Prostate gland (tissue), 2 donors: ENCODE results near the gene WNT5A.

ENCODE experiments used
- CTCF ChIP-seq, 4 experiments: fragments of 200-600 bp in 2 of 4; fragments of 450-650 bp in 2 of 4; sonication (generic) in 2 of 4; IDR thresholded peaks; 1 replicate in 3 of 4; 2 replicates in 1 of 4; pipeline ENCODE4 v1.5.1; 2016 to 2019; ENCODE audit warnings: antibody characterized with exemption in 4 of 4, mild to moderate bottlenecking in 2 of 4, moderate library complexity in 2 of 4
- POLR2A ChIP-seq: fragments of 450-650 bp; IDR thresholded peaks from one replicate; pipeline ENCODE4 v1.6.1; 2016; ENCODE audit warnings: antibody characterized with exemption, mild to moderate bottlenecking

DNA sequence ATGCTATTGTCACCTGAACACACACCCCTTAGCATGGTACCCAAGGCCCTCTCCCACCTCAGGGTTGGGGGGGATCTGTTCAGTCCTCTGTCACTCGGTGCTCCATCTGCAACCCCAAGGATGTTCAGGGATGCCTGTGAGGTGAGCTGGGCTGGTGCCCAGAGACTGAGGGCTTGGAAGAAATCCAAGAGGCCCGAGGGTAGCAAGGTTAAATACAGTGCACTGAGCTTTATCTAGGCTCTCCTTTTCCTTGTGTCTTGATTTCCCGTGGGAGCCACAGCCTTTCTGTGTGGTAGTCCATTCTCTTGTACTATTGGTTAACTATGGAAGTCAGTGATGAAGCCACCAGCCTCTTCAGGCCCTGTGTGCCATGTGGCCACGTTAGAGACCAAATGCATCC, 18.7 kb upstream of the WNT5A start:
- TF ChIP-seq CTCF (IDR thresholded peaks at IDR 0.05) (no peak), POLR2A (no peak)
